ENCODE results near the gene ACOX2. TPM values are rescaled to one million over a fixed set of nuclear protein-coding genes. Genes with fewer than 3 reads are reported as not detected.

The ACOX2 gene
- total RNA-seq, 1 experiment from 2014 or later = 1.1 TPM

DNA sequence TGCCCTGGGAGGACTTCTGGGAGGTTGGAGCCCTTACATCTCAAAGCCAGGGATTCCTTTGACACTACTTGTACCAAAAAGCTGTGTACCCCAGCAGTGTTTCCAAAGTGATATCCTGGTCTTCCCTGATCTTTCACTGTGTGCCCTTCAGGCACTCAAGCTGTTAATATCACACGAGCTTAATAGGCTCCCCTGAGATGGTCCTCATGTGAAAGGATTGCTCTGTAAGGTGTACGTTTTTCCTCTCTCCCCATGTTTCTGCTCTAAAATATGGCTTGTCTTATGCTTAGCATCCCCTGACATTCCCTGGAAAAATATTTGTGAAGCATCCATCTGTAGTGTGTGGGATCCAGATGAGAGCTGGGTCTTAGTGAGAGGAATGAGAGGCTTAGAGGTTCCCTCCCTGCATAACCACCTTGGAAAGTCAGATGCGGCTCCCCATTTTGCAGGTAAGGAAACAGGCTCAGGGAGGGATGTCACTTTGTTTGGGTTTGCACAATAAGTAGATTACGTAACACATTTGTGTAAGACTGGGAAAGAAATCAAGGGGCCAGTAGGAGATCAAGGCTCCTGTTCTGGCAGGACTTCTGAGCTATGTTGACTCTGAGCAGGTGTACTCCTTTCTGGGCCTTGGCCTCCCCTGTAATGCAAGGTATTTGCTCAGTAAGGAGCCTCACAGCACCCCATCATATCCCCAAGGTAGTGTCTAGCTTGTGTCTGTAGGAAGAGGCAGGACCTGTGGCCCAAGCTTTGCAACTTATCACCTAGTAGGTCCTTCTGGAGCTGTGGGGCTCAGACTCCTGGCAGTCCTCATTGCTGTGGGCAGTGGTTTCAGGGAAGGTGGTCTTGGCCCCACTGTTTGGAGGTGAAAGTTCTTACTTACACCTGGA is 667 bp upstream of the ACOX2 start:
- intact Hi-C loops (cut with micrococcal nuclease; ENCODE audit: unreplicated experiment) = no loop called here
- no peaks in the 10 kb centered on the region for H3K9me3 Mint-ChIP-seq (ENCODE audit: low read depth, unreplicated experiment)
- DNase-seq = no peak
- H3K27me3 Mint-ChIP-seq (ENCODE audit: unreplicated experiment) = no peaks in the 10 kb centered on the region
- peaks cover 2% of the 10 kb centered on the region for H3K36me3 Mint-ChIP-seq (ENCODE audit: insufficient read depth, unreplicated experiment)
- peaks cover 21% of the 10 kb centered on the region for H3K4me1 Mint-ChIP-seq (ENCODE audit: low read depth, unreplicated experiment)
- TF ChIP-seq, protein P1, sequence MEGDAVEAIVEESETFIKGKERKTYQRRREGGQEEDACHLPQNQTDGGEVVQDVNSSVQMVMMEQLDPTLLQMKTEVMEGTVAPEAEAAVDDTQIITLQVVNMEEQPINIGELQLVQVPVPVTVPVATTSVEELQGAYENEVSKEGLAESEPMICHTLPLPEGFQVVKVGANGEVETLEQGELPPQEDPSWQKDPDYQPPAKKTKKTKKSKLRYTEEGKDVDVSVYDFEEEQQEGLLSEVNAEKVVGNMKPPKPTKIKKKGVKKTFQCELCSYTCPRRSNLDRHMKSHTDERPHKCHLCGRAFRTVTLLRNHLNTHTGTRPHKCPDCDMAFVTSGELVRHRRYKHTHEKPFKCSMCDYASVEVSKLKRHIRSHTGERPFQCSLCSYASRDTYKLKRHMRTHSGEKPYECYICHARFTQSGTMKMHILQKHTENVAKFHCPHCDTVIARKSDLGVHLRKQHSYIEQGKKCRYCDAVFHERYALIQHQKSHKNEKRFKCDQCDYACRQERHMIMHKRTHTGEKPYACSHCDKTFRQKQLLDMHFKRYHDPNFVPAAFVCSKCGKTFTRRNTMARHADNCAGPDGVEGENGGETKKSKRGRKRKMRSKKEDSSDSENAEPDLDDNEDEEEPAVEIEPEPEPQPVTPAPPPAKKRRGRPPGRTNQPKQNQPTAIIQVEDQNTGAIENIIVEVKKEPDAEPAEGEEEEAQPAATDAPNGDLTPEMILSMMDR (IDR thresholded peaks at IDR 0.05; ENCODE audit: unreplicated experiment) = no peak
- H3K27ac Mint-ChIP-seq (ENCODE audit: unreplicated experiment) = no peak overlapping the region
- no TSS peak for BruUV-seq (replicated peaks)
- no peak overlapping the region for H3K4me3 Mint-ChIP-seq (ENCODE audit: low read depth, unreplicated experiment)
- CTCF ChIA-PET = no interaction called here

DNA sequence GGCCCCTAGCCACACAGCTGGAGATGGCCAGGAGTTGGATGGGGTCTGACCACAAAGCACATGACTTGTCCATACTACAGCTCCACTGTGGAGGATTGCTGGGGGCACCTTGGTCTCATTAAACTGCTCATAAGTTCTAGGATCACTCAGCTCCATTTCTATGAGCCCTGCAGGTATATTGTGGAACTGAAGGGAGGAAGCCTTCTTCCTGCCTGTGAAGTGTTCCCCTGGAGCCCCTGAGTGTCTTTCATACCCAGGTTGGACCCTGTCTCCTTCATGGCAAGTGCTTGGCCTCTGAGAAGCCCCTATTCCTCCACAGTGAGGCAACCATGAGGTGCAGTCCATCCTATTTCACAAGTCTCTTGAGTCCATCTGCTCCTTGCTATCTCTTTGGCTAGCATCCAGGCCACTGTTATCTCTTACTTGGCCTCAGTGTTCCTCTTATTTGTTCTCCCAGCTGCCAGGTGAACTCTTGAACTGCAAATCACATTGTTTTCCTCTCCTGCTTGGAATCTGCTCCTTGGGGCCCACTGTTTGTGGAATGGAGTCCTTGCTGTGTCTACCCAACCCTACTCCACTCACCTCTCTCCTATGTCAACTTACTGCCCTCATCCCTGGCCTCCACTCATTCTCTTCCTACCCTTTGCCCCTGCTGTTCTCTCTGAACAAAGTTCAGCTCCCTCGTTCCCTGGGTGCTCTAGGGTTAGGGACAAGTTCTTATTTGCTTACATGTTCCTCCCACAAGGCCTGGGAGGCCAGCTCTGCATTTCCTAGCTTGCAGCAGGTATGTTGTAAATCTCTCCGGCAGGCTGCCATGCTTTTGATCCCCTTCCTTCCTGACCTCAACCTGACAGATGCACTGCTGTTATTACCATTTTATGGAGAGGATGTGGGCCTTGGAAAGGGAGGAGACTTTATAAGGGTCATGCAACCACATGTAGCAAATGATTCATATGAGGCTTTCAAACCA is 1.2 kb downstream of the ACOX2 start:
- peaks cover 27% of the 10 kb centered on the region for H3K4me1 Mint-ChIP-seq (ENCODE audit: low read depth, unreplicated experiment)
- H3K9me3 Mint-ChIP-seq (ENCODE audit: low read depth, unreplicated experiment) = no peaks in the 10 kb centered on the region
- no peak overlapping the region for H3K4me3 Mint-ChIP-seq (ENCODE audit: low read depth, unreplicated experiment)
- H3K27me3 Mint-ChIP-seq (ENCODE audit: unreplicated experiment) = no peaks in the 10 kb centered on the region
- BruUV-seq (replicated peaks) = no TSS peak
- H3K36me3 Mint-ChIP-seq (ENCODE audit: insufficient read depth, unreplicated experiment) = peaks cover 8% of the 10 kb centered on the region
- intact Hi-C loops (cut with micrococcal nuclease; ENCODE audit: unreplicated experiment) = no loop called here
- CTCF ChIA-PET = interaction anchor here (1.3 kb wide), 1 partner anchor 31 kb away, joined by 3 read pairs; no protein-coding TSS in a partner anchor
- H3K27ac Mint-ChIP-seq (ENCODE audit: unreplicated experiment) = no peak overlapping the region
- no peak for DNase-seq
- TF ChIP-seq, protein P1 (IDR thresholded peaks at IDR 0.05; ENCODE audit: unreplicated experiment) = no peak

DNA sequence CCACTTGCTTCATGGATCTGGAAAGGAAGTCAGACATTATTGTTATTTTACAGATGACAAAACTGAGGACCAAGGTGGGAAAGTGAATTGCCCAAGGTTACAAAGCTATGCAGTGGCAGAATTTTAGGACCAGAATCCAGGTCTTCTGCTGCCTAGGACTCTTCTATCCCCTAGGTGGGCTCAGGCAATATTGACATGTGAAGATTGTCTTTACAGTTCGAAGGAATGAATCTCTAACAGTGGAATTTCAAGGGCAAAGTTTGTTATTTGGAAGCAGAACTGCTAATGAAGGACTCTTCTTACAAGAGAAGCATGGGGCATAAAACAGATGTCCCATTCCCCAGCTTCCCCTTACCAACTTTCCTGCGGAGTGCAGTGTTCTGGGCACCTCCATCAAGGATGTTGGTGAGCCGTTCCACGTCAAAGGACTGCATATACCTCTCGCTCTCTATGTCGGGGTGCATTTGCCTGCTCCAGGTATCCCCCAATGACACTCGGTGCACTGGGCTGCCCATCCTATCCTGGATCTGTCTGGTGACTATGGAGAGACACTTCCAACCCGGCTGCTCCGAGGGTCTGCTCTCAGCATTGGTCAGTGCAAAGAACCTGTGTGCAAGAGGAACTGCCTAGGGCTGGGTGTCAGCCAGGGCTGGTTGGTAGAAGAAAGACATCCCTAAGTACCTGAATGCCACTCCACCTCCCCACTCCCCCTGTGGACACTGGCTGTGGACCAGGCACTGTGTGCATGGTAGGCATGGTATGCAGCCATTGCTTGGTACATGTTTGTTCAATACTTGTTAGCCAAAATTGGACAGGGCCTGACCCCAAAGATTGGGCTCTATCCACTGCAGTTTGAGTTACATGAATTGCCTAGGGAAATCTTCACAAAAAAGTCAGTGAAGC is 2.1 kb downstream of the ACOX2 start:
- H3K27me3 Mint-ChIP-seq (ENCODE audit: unreplicated experiment) = no peaks in the 10 kb centered on the region
- H3K36me3 Mint-ChIP-seq (ENCODE audit: insufficient read depth, unreplicated experiment) = peaks cover 8% of the 10 kb centered on the region
- DNase-seq = no peak
- TF ChIP-seq, protein P1 (IDR thresholded peaks at IDR 0.05; ENCODE audit: unreplicated experiment) = no peak
- no peak overlapping the region for H3K4me3 Mint-ChIP-seq (ENCODE audit: low read depth, unreplicated experiment)
- peaks cover 27% of the 10 kb centered on the region for H3K4me1 Mint-ChIP-seq (ENCODE audit: low read depth, unreplicated experiment)
- BruUV-seq (replicated peaks) = no TSS peak
- CTCF ChIA-PET = interaction anchor here (1.3 kb wide), 1 partner anchor 32 kb away, joined by 3 read pairs; no protein-coding TSS in a partner anchor
- H3K27ac Mint-ChIP-seq (ENCODE audit: unreplicated experiment) = no peak overlapping the region
- intact Hi-C loops (cut with micrococcal nuclease; ENCODE audit: unreplicated experiment) = no loop called here
- no peaks in the 10 kb centered on the region for H3K9me3 Mint-ChIP-seq (ENCODE audit: low read depth, unreplicated experiment)

Measured in Calu3 (cell line).